ENCODE measurements around the gene RGS7BP.

RGS7BP gene

GRCh38 chr5:64637144-64637543 lies 131.3 kb downstream of the RGS7BP start:
- DNase-seq: no peak

GRCh38 chr5:64637837-64638443 lies 132.1 kb downstream of the RGS7BP start:
- DNase-seq: no peak

- no peak for DNase-seq
These were observed 139.0 kb downstream of the RGS7BP start for GRCh38 chr5:64644831-64645230.

GRCh38 chr5:64646169-64646568 lies 140.4 kb downstream of the RGS7BP start:
- DNase-seq: no peak

- no peak for DNase-seq
These were observed 143.7 kb downstream of the RGS7BP start for GRCh38 chr5:64649512-64649911.

GRCh38 chr5:64653766-64654560 lies 148.1 kb downstream of the RGS7BP start:
- DNase-seq: no peak

- DNase-seq: no peak
These were observed 148.7 kb downstream of the RGS7BP start for GRCh38 chr5:64654561-64654938.

GRCh38 chr5:64655596-64655995 lies 149.8 kb downstream of the RGS7BP start:
- DNase-seq: no peak

GRCh38 chr5:64659289-64659688 lies 153.5 kb downstream of the RGS7BP start:
- no peak for DNase-seq

Measured in activated CD4-positive, alpha-beta T cell treated with anti-CD3 and anti-CD28 coated beads for 1 hour (primary cell).